Measurements from ENCODE around the gene CRYAB.

CRYAB gene

GRCh38 chr11:111911563-111912401, at the start of gene CRYAB:
Gene CRYAB, minus strand, starts transcription at chr11:111911770. Its CDS starts 46 bp downstream, at chr11:111911724.
- no peak for DNase-seq

- no peak for DNase-seq
These were observed 49.3 kb upstream of the CRYAB start for GRCh38 chr11:111960916-111961315.

- no peak for DNase-seq
These were observed 46.3 kb upstream of the CRYAB start for GRCh38 chr11:111957663-111958444.

- DNase-seq: no peak
These were observed 42.6 kb upstream of the CRYAB start for GRCh38 chr11:111954154-111954553.

- DNase-seq: no peak
These were observed 40.0 kb upstream of the CRYAB start for GRCh38 chr11:111951565-111951964.

GRCh38 chr11:111949519-111950426, 38.2 kb upstream of the CRYAB start:
- DNase-seq: no peak

GRCh38 chr11:111947143-111947542, 35.6 kb upstream of the CRYAB start:
- DNase-seq: no peak

- no peak for DNase-seq
These were observed 34.9 kb upstream of the CRYAB start for GRCh38 chr11:111946499-111946898.

GRCh38 chr11:111945198-111945597, 33.6 kb upstream of the CRYAB start:
- DNase-seq: no peak

- DNase-seq: no peak
These were observed 33.1 kb upstream of the CRYAB start for GRCh38 chr11:111944651-111945051.

GRCh38 chr11:111944139-111944538, 32.6 kb upstream of the CRYAB start:
- DNase-seq: no peak

- no peak for DNase-seq
These were observed 31.3 kb upstream of the CRYAB start for GRCh38 chr11:111942829-111943228.

GRCh38 chr11:111941963-111942362, 30.4 kb upstream of the CRYAB start:
- no peak for DNase-seq

GRCh38 chr11:111939836-111940604, 28.4 kb upstream of the CRYAB start:
- no peak for DNase-seq

- no peak for DNase-seq
These were observed 27.2 kb upstream of the CRYAB start for GRCh38 chr11:111938687-111939160.

- DNase-seq: no peak
These were observed 26.3 kb upstream of the CRYAB start for GRCh38 chr11:111937844-111938243.

- no peak for DNase-seq
These were observed 25.8 kb upstream of the CRYAB start for GRCh38 chr11:111937461-111937769.

- DNase-seq: no peak
These were observed 24.5 kb upstream of the CRYAB start for GRCh38 chr11:111936040-111936540.

- no peak for DNase-seq
These were observed 23.9 kb upstream of the CRYAB start for GRCh38 chr11:111935317-111936039.

GRCh38 chr11:111934306-111934705, 22.7 kb upstream of the CRYAB start:
- no peak for DNase-seq

- DNase-seq: no peak
These were observed 22.3 kb upstream of the CRYAB start for GRCh38 chr11:111933872-111934271.

All from 8988T (cell line).